ENCODE results near the gene CNIH3.

DNA sequence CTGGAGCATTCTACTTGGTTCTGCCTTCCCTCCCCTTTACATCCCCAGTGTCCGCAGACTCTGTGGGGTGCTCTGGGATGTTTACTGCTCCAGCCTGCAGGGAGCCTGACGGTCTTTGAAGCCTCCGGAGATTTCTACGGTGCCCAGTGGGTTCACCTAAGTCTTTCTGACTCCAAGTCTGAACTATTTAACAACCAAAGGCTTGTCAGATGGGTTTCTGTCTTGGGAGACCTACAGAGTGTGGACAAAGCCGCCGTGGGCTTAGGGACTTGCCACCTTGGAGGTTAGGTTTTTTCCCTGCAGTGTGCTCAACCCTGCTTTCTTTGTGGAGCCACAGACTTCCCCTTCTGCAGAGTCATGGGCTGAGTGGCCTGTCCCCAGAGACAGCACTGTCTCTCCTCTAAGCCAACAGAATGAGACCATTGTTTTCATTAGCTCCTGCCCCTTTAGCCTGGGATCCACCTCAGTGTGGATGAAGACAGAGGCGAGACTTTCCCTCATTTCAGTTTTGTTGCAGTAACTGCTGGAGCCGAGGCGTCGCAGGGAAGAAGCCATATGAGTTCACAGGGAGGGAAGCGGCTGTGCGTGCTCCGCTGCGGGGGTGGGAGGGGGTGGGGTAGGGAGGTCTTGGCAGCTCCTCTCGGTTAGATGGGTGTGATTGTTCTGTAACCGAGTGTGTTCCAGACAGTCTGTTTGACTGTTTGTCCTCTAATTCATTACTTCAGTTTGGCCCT lies 120.7 kb downstream of the CNIH3 start:
- TF ChIP-seq EZH2phosphoT487 (conservative IDR thresholded peaks at IDR 0.05; ENCODE audit: low read length) = no peak
- TF ChIP-seq, protein P1, sequence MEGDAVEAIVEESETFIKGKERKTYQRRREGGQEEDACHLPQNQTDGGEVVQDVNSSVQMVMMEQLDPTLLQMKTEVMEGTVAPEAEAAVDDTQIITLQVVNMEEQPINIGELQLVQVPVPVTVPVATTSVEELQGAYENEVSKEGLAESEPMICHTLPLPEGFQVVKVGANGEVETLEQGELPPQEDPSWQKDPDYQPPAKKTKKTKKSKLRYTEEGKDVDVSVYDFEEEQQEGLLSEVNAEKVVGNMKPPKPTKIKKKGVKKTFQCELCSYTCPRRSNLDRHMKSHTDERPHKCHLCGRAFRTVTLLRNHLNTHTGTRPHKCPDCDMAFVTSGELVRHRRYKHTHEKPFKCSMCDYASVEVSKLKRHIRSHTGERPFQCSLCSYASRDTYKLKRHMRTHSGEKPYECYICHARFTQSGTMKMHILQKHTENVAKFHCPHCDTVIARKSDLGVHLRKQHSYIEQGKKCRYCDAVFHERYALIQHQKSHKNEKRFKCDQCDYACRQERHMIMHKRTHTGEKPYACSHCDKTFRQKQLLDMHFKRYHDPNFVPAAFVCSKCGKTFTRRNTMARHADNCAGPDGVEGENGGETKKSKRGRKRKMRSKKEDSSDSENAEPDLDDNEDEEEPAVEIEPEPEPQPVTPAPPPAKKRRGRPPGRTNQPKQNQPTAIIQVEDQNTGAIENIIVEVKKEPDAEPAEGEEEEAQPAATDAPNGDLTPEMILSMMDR (IDR thresholded peaks at IDR 0.05; ENCODE audit: insufficient read depth, low read length, poor library complexity, severe bottlenecking) = no peak
